B cell (primary cell): ENCODE data around the gene CRLF2.

Source experiments
- EZH2 ChIP-seq: IDR thresholded peaks from 2 replicates; pipeline ENCODE4 v1.6.1; 2012; ENCODE audit warnings: borderline replicate concordance, low read depth, mild to moderate bottlenecking, moderate library complexity, low read length; ENCODE audit not compliant: insufficient read depth, poor library complexity, severe bottlenecking
- TF ChIP-seq, protein P1 (sequence below): fragments of 200-600 bp; IDR thresholded peaks from one replicate; pipeline ENCODE4 v1.8.0; 2022; ENCODE audit warnings: antibody characterized with exemption, mild to moderate bottlenecking

DNA sequence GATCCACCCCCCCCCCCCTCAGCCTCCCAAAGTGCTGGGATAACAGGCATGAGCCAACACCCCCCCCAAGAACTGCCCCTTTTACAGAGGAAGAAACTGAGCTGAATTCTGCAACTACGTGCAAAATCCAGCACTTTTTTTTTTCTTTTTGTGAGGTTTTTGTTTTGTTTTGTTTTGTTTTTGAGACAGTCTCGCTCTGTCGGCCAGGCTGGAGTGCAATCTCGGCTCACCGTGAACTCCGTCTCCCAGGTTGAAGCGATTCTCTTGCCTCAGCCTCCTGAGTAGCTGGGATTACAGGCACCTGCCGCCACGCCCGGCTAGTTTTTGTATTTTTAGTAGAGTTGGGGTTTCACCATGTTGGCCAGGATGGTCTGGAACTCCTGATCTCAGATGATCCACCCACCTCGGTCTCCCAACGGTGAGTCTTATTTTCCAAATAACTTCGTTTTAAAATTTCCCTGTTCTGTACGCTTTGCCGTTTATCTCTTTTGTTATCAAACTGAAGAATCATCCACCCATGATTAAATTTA is 4.9 kb downstream of the CRLF2 start:
- TF ChIP-seq EZH2 = no peak
- TF ChIP-seq, protein P1, sequence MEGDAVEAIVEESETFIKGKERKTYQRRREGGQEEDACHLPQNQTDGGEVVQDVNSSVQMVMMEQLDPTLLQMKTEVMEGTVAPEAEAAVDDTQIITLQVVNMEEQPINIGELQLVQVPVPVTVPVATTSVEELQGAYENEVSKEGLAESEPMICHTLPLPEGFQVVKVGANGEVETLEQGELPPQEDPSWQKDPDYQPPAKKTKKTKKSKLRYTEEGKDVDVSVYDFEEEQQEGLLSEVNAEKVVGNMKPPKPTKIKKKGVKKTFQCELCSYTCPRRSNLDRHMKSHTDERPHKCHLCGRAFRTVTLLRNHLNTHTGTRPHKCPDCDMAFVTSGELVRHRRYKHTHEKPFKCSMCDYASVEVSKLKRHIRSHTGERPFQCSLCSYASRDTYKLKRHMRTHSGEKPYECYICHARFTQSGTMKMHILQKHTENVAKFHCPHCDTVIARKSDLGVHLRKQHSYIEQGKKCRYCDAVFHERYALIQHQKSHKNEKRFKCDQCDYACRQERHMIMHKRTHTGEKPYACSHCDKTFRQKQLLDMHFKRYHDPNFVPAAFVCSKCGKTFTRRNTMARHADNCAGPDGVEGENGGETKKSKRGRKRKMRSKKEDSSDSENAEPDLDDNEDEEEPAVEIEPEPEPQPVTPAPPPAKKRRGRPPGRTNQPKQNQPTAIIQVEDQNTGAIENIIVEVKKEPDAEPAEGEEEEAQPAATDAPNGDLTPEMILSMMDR = no peak
